HG03575 (cell line): ENCODE results near the gene BHLHE40.

Experiments used
- ATAC-seq: cut with Tn5 transposase; IDR thresholded peaks from one replicate; pipeline ENCODE4 v1.9.1; 2021; ENCODE audit not compliant: unreplicated experiment, insufficient number of reproducible peaks, low FRiP score; ENCODE audit errors: extremely low read depth

The BHLHE40 gene

GRCh38 chr3:4994823-4995499, 15.7 kb downstream of the BHLHE40 start:
- ATAC-seq, result no peak

GRCh38 chr3:4995500-4996053, 16.3 kb downstream of the BHLHE40 start:
- no peak for ATAC-seq

GRCh38 chr3:4996223-4996765, 17.1 kb downstream of the BHLHE40 start:
- ATAC-seq, result no peak

GRCh38 chr3:4996771-4997291, 17.6 kb downstream of the BHLHE40 start:
- no peak for ATAC-seq

GRCh38 chr3:4997946-4998345, 18.7 kb downstream of the BHLHE40 start:
- no peak for ATAC-seq

GRCh38 chr3:4999531-5000184, 20.4 kb downstream of the BHLHE40 start:
- ATAC-seq, result no peak

GRCh38 chr3:5001135-5001534, 21.9 kb downstream of the BHLHE40 start:
- ATAC-seq, result no peak

- no peak for ATAC-seq
These were observed 22.6 kb downstream of the BHLHE40 start for GRCh38 chr3:5001805-5002173.

- no peak for ATAC-seq
These were observed 23.1 kb downstream of the BHLHE40 start for GRCh38 chr3:5002174-5002870.

- ATAC-seq, result no peak
These were observed 23.6 kb downstream of the BHLHE40 start for GRCh38 chr3:5002871-5003247.

GRCh38 chr3:5004319-5005152, 25.3 kb downstream of the BHLHE40 start:
- ATAC-seq, result no peak

- ATAC-seq, result no peak
These were observed 26.1 kb downstream of the BHLHE40 start for GRCh38 chr3:5005367-5005766.

- ATAC-seq, result peak; percentile 51
These were observed 27.5 kb downstream of the BHLHE40 start for GRCh38 chr3:5006755-5007202.

- no peak for ATAC-seq
These were observed 28.6 kb downstream of the BHLHE40 start for GRCh38 chr3:5007873-5008272.

GRCh38 chr3:5009506-5010109, 30.4 kb downstream of the BHLHE40 start:
- no peak for ATAC-seq

GRCh38 chr3:5010140-5010539, 30.9 kb downstream of the BHLHE40 start:
- ATAC-seq, result no peak

GRCh38 chr3:5010706-5011554, 31.7 kb downstream of the BHLHE40 start:
- no peak for ATAC-seq
